ENCODE results near the gene AK5.

Gene AK5

DNA sequence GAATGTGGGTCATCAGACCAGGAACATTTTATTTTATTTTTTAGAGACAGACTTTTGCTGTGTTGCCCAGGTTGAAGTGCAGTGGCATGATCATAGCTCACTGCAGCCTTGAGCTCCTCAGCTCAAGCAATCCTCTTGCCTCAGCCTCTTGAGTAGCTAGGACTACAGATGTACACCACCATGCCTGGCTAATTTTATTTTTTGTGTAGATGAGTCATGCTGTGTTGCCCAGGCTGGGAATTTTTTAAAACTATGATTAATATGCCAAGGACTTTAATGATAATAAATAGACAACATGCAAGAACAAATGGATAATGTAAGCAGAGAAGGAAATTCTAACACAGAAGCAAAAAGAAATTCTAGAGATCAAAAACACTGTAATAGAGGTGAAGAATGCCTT lies 142.4 kb downstream of the AK5 start:
- in situ Hi-C loops (cut with MboI; ENCODE audit: low sequenced_read_pairs, unreplicated experiment): no loop called here
- TF ChIP-seq, protein P1, sequence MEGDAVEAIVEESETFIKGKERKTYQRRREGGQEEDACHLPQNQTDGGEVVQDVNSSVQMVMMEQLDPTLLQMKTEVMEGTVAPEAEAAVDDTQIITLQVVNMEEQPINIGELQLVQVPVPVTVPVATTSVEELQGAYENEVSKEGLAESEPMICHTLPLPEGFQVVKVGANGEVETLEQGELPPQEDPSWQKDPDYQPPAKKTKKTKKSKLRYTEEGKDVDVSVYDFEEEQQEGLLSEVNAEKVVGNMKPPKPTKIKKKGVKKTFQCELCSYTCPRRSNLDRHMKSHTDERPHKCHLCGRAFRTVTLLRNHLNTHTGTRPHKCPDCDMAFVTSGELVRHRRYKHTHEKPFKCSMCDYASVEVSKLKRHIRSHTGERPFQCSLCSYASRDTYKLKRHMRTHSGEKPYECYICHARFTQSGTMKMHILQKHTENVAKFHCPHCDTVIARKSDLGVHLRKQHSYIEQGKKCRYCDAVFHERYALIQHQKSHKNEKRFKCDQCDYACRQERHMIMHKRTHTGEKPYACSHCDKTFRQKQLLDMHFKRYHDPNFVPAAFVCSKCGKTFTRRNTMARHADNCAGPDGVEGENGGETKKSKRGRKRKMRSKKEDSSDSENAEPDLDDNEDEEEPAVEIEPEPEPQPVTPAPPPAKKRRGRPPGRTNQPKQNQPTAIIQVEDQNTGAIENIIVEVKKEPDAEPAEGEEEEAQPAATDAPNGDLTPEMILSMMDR (IDR thresholded peaks at IDR 0.05; ENCODE audit: borderline replicate concordance, control extremely low read depth, extremely low read depth, insufficient read depth, missing control alignments): no peak
- DNase-seq (ENCODE audit: low spot score): no peak

DNA sequence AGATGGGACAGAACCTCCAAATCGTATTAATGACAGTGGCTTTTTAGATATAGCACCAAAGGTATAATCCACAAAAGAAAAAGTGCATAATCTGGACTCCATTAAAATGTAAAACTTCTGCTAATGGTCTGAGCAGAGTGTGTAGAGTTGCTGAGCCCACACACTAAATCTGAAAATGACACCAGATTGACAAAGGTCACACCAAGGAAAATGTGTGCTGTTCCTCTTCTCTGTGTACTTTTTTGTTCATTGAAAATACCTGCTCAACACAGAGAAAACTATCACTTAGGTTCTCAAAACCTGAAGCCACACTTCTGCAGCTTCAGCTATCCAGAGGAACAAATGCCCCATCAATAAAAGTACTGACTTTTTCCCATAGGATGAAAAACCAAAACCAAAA lies 146.2 kb downstream of the AK5 start:
- in situ Hi-C loops (cut with MboI; ENCODE audit: low sequenced_read_pairs, unreplicated experiment): no loop called here
- TF ChIP-seq, protein P1 (IDR thresholded peaks at IDR 0.05; ENCODE audit: borderline replicate concordance, control extremely low read depth, extremely low read depth, insufficient read depth, missing control alignments): no peak
- DNase-seq (ENCODE audit: low spot score): no peak

DNA sequence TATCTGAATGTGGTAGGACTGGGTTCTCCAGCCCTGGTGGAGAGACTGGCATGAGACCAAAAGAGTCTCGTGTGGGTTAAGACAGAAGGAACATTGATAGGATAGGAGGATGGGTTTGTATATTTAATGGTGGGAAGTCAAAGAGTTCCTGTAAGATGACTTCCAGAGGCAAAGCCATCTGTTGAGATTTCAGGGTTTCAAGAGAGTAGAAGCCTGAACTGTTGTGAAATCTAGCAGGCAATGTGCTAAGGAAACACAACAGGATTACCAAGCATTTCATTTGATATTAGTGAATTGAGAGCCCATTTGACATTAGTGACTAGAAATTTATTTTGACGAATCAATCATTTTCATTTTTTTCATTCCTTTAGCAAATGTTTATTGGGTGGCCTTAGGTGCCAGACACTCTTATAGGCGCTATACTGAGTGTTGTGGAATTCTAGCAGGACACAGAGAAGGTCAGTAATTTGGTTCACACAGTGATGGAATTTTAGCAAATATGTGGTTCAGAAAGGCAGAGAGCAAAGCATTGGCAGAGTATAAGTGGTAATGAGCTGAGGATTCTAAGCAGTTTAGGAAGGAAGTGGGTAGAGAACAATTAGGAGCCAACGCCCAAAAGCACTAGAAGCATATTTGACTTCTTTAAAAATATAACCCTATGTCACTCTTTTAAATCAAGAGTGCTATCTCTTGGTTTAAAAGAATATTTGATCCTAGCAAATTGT lies 149.3 kb downstream of the AK5 start:
- TF ChIP-seq, protein P1 (IDR thresholded peaks at IDR 0.05; ENCODE audit: borderline replicate concordance, control extremely low read depth, extremely low read depth, insufficient read depth, missing control alignments): no peak
- DNase-seq (ENCODE audit: low spot score): no peak
- in situ Hi-C loops (cut with MboI; ENCODE audit: low sequenced_read_pairs, unreplicated experiment): no loop called here

DNA sequence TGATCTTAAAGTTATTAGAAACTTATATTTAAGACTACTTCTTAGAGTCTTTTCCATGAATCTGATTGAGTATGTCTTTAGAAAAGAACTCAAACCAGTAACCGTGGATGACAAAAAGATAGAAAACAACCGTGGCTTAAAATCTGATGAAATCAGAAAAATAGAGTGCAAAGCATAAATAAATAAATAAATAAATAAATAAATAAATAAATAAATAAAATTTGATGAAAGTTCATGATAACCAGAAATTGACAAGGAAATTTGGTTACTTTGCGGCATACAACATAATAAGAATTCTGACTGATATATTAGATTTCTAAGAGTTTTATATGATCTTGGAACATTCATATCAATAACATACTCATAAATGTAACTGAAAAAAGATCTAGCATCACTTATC lies 152.1 kb downstream of the AK5 start:
- TF ChIP-seq, protein P1 (IDR thresholded peaks at IDR 0.05; ENCODE audit: borderline replicate concordance, control extremely low read depth, extremely low read depth, insufficient read depth, missing control alignments): no peak
- no peak for DNase-seq (ENCODE audit: low spot score)
- in situ Hi-C loops (cut with MboI; ENCODE audit: low sequenced_read_pairs, unreplicated experiment): no loop called here

DNA sequence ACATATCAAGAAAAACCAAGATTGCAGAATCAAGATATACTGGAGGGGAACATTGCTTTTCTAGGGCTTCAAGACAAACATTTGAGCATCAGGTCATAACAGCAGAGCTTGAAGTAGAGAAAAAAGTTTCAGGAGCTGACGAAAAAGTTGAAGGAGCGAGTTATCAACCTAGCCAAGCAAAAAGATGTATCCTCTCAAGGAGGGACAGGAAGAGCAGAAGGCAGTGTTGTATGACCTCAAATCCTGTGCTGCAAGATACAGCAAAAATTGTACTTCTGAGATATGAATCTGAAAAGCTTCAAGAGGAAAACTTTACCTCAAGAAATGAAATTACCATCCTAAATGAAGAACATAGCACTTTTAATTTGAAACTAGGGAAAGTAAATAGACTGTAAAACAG lies 153.1 kb downstream of the AK5 start:
- in situ Hi-C loops (cut with MboI; ENCODE audit: low sequenced_read_pairs, unreplicated experiment): no loop called here

DNA sequence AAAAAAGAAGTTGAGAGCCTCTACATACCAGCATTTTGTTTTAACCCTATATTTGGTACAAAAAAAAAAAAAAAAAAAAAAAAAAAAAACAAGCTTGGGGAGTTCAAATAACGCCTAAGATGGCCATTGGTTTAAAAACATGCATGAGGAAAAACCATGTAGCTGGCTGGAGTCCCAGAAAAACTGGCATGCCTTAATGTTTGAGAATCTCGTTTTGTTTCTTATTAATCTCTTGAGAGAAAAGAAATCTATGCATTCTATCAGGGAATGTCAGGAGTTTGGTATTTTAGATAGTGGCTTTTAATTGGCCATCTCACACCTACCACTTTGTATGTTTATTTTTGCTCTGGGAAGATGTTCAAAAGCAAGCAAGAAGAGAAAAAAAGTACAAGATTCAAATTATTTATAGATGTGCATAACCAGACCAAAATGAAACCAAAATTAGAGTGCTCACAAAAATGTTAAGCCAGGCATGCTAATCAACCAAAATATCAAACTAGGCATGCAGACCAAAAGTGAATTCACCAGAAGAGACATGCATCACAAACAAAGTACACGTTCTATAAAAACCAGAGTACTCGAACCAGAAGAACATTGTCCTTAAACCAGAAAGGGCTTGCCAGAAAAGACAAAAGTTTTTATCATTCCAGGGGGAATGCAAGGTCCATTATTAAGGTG lies 156.6 kb downstream of the AK5 start:
- no peak for DNase-seq (ENCODE audit: low spot score)
- in situ Hi-C loops (cut with MboI; ENCODE audit: low sequenced_read_pairs, unreplicated experiment): no loop called here
- TF ChIP-seq, protein P1 (IDR thresholded peaks at IDR 0.05; ENCODE audit: borderline replicate concordance, control extremely low read depth, extremely low read depth, insufficient read depth, missing control alignments): no peak

More for the DNA sequence above, 153.1 kb downstream of the AK5 start:
- no peak for DNase-seq (ENCODE audit: low spot score)
- TF ChIP-seq, protein P1 (IDR thresholded peaks at IDR 0.05; ENCODE audit: borderline replicate concordance, control extremely low read depth, extremely low read depth, insufficient read depth, missing control alignments): no peak

Measured in GM13976 (cell line).